GM12891 (cell line): ENCODE measurements around the gene SPARC.

Source experiments
- PAX5 ChIP-seq: IDR thresholded peaks from 2 replicates; pipeline ENCODE4 v1.6.1; 2011; ENCODE audit warnings: low read length, moderate library complexity, mild to moderate bottlenecking; ENCODE audit not compliant: insufficient read depth, severe bottlenecking
- POLR2A ChIP-seq: IDR thresholded peaks from 2 replicates; pipeline ENCODE4 v1.6.1; 2011; ENCODE audit warnings: low read depth, low read length, control low read depth
- POLR2AphosphoS5 ChIP-seq: IDR thresholded peaks from 2 replicates; pipeline ENCODE4 v1.6.1; 2011; ENCODE audit warnings: low read depth, low read length, control low read depth
- POU2F2 ChIP-seq: IDR thresholded peaks from 2 replicates; pipeline ENCODE4 v1.6.1; 2011; ENCODE audit warnings: low read depth, mild to moderate bottlenecking, control low read depth, low read length, moderate library complexity
- SPI1 ChIP-seq: IDR thresholded peaks from 2 replicates; pipeline ENCODE4 v1.6.1; 2011; ENCODE audit warnings: low read depth, low read length, control low read depth
- TAF1 ChIP-seq: IDR thresholded peaks from 2 replicates; pipeline ENCODE4 v1.6.1; 2011; ENCODE audit warnings: low read depth, low read length, control low read depth

DNA sequence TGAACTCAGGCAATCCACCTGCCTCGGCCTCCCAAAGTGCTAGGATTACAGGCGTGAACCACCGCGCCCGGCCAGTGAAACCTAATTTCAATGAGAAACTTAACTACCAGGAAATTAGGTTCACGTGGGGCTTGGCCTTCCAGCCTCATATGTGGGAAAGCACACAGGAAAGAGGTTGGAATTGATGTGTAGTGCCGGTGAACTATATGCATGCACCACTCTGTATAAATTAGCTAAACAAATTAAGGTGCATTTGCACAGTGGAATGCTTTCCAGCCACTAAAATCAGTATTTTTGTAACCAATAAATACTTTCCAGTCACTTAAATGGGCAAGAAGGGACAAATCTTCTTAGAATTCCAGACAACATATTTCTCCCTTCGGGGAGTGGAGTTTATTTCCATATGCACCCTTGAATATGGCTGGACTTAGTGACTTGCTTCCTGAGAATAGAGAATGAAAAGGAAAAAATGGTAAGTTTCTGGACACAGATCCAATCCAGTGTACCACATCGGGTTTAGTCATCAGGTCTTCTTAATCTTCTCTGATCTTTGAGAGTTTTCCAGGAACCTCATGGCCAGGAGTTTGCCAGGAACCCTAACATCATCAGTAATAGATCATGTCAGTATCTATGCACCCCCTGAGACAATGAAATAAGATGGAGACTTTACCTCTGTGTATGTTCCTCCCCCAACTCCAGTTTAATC lies 46.8 kb upstream of the SPARC start:
- TF ChIP-seq POLR2A, result no peak
- TF ChIP-seq SPI1, result no peak
- no peak for TF ChIP-seq TAF1
- TF ChIP-seq POLR2AphosphoS5, result no peak
- no peak for TF ChIP-seq PAX5
- TF ChIP-seq POU2F2, result no peak
